SK-N-SH treated with all-trans-retinoic acid at 6 μM for 48 hours (cell line): ENCODE results near the gene FAT1.
A peak's percentile ranks its signal among the peaks of the same experiment; 100 is the strongest.

Source experiments
- ATAC-seq: fragments of 200-7000 bp; cut with Tn5 transposase; 3 replicates; pipeline ENCODE4 v1.9.1; 2020; ENCODE audit warnings: mild to moderate bottlenecking, moderate library complexity
- ARNTL ChIP-seq: fragments of 450-650 bp; formaldehyde crosslinking; IDR thresholded peaks from 2 replicates; pipeline ENCODE4 v1.5.0; 2020; ENCODE audit warnings: low read depth, mild to moderate bottlenecking, moderate library complexity, borderline replicate concordance
- CSDC2 ChIP-seq: fragments of 250-450 bp; sonication (Bioruptor Pico); IDR thresholded peaks from 2 replicates; pipeline ENCODE4 v1.5.0; 2020; ENCODE audit warnings: mild to moderate bottlenecking, moderate library complexity
- ESRRG ChIP-seq: fragments of 250-450 bp; sonication (Bioruptor Pico); IDR thresholded peaks from 2 replicates; pipeline ENCODE4 v1.6.1; 2021; ENCODE audit warnings: mild to moderate bottlenecking
- GLIS3 ChIP-seq: fragments of 250-450 bp; sonication (Bioruptor Pico); IDR thresholded peaks from 2 replicates; pipeline ENCODE4 v1.5.0; 2020; ENCODE audit warnings: mild to moderate bottlenecking, moderate library complexity
- ISL1 ChIP-seq: fragments of 250-450 bp; sonication (Bioruptor Pico); IDR thresholded peaks from 2 replicates; pipeline ENCODE4 v2.1.2; 2022; ENCODE audit warnings: mild to moderate bottlenecking, moderate library complexity
- OSR1 ChIP-seq: fragments of 250-450 bp; sonication (Bioruptor Pico); IDR thresholded peaks from 2 replicates; pipeline ENCODE4 v1.8.0; 2022; ENCODE audit warnings: moderate library complexity, mild to moderate bottlenecking, inconsistent platforms
- PPARA ChIP-seq: fragments of 250-450 bp; sonication (Bioruptor Pico); IDR thresholded peaks from 2 replicates; pipeline ENCODE4 v1.5.0; 2020; ENCODE audit warnings: mild to moderate bottlenecking, borderline replicate concordance
- RARB ChIP-seq: fragments of 250-450 bp; sonication (Bioruptor Pico); IDR thresholded peaks from 2 replicates; pipeline ENCODE4 v1.8.0; 2021; ENCODE audit warnings: mild to moderate bottlenecking, moderate library complexity
- SNAI2 ChIP-seq: fragments of 250-450 bp; sonication (Bioruptor Pico); IDR thresholded peaks from 2 replicates; pipeline ENCODE4 v1.5.0; 2020; ENCODE audit warnings: mild to moderate bottlenecking, moderate library complexity
- TCF4 ChIP-seq: fragments of 250-450 bp; sonication (Bioruptor Pico); IDR thresholded peaks from 2 replicates; pipeline ENCODE4 v1.8.0; 2021; ENCODE audit warnings: mild to moderate bottlenecking, moderate library complexity, borderline replicate concordance
- TOX ChIP-seq: fragments of 250-450 bp; sonication (Bioruptor Pico); IDR thresholded peaks from 2 replicates; pipeline ENCODE4 v1.8.0; 2021; ENCODE audit warnings: mild to moderate bottlenecking, moderate library complexity, borderline replicate concordance
- TSHZ2 ChIP-seq: fragments of 250-450 bp; sonication (Bioruptor Pico); IDR thresholded peaks from 2 replicates; pipeline ENCODE4 v1.5.0; 2020; ENCODE audit warnings: mild to moderate bottlenecking, moderate library complexity
- ZC3H10 ChIP-seq: fragments of 250-450 bp; sonication (Bioruptor Pico); IDR thresholded peaks from 2 replicates; pipeline ENCODE4 v1.5.1; 2021; ENCODE audit warnings: mild to moderate bottlenecking, moderate library complexity
- ZFP3 ChIP-seq: fragments of 250-450 bp; sonication (Bioruptor Pico); IDR thresholded peaks from 2 replicates; pipeline ENCODE4 v1.5.0; 2020; ENCODE audit warnings: mild to moderate bottlenecking, moderate library complexity
- ZFP30 ChIP-seq: fragments of 450-650 bp; formaldehyde crosslinking; IDR thresholded peaks from 2 replicates; pipeline ENCODE4 v1.5.0; 2022; ENCODE audit warnings: mild to moderate bottlenecking, moderate library complexity
- ZNF70 ChIP-seq: fragments of 450-650 bp; formaldehyde crosslinking; IDR thresholded peaks from 2 replicates; pipeline ENCODE4 v1.5.0; 2020; ENCODE audit warnings: mild to moderate bottlenecking, moderate library complexity
- ZNF8 ChIP-seq: fragments of 450-650 bp; formaldehyde crosslinking; IDR thresholded peaks from 2 replicates; pipeline ENCODE4 v1.5.0; 2020; ENCODE audit warnings: mild to moderate bottlenecking, moderate library complexity
- TF ChIP-seq, protein P1 (sequence below): fragments of 250-450 bp; sonication (Bioruptor Pico); IDR thresholded peaks from 2 replicates; pipeline ENCODE4 v1.5.1; 2020; ENCODE audit warnings: low read depth, mild to moderate bottlenecking, moderate library complexity
- TF ChIP-seq, protein P2 (sequence below): fragments of 250-450 bp; sonication (Bioruptor Pico); IDR thresholded peaks from 2 replicates; pipeline ENCODE4 v1.8.0; 2021; ENCODE audit warnings: low read depth, mild to moderate bottlenecking, moderate library complexity, borderline replicate concordance

The FAT1 gene

GRCh38 chr4:186581421-186581820 lies 142.2 kb downstream of the FAT1 start:
- no peak for ATAC-seq

DNA sequence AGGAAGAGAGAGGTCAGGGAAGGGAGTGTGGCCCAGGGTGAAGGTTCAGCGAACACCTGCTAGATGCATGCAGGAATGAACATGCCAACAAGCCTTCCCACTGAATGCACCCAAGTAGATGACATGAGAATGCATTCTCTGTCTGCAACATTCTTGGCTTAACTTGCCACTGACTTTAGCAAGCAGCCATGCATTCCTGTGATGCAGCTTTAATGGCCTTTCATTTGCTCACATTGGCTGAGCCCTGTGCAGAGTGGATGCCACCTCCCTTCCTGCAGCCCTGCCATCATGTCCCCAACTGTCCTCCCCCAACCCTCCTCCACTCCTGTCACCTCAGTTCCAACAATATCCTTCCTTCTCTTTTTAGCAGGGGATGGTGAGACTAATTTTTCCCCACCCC lies 143.0 kb downstream of the FAT1 start:
- TF ChIP-seq ZC3H10 (CRISPR knock-in tag) (no peak), CSDC2 (CRISPR knock-in tag) (no peak), TSHZ2 (CRISPR knock-in tag) (no peak), ESRRG (no peak), ZFP3 (CRISPR knock-in tag) (no peak), SNAI2 (CRISPR knock-in tag) (no peak), OSR1 (no peak), GLIS3 (CRISPR knock-in tag) (no peak), RARB (CRISPR knock-in tag) (no peak), ZNF70 (CRISPR knock-in tag) (no peak), ZFP30 (no peak), ISL1 (CRISPR knock-in tag) (no peak), TOX (no peak), ARNTL (CRISPR knock-in tag) (no peak)
- TF ChIP-seq, protein P1, sequence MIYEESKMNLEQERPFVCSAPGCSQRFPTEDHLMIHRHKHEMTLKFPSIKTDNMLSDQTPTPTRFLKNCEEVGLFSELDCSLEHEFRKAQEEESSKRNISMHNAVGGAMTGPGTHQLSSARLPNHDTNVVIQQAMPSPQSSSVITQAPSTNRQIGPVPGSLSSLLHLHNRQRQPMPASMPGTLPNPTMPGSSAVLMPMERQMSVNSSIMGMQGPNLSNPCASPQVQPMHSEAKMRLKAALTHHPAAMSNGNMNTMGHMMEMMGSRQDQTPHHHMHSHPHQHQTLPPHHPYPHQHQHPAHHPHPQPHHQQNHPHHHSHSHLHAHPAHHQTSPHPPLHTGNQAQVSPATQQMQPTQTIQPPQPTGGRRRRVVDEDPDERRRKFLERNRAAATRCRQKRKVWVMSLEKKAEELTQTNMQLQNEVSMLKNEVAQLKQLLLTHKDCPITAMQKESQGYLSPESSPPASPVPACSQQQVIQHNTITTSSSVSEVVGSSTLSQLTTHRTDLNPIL (CRISPR knock-in tag), result no peak
- TF ChIP-seq, all 23 proteins: peak for 0
- no peak for ATAC-seq

More at GRCh38 chr4:186581421-186581820, 142.2 kb downstream of the FAT1 start:
- no peak for TF ChIP-seq OSR1

GRCh38 chr4:186570193-186570996 lies 153.3 kb downstream of the FAT1 start:
- no peak for TF ChIP-seq ZNF8 (CRISPR knock-in tag)
- TF ChIP-seq RARB (CRISPR knock-in tag), result no peak
- no peak for TF ChIP-seq TCF4 (CRISPR knock-in tag)
- TF ChIP-seq GLIS3 (CRISPR knock-in tag), result no peak
- no peak for TF ChIP-seq CSDC2 (CRISPR knock-in tag)
- no peak for TF ChIP-seq PPARA (CRISPR knock-in tag)
- TF ChIP-seq ISL1 (CRISPR knock-in tag), result no peak
- TF ChIP-seq, protein P1 (CRISPR knock-in tag), result no peak
- no peak for TF ChIP-seq ZFP30
- no peak for TF ChIP-seq TOX
- TF ChIP-seq, protein P2, sequence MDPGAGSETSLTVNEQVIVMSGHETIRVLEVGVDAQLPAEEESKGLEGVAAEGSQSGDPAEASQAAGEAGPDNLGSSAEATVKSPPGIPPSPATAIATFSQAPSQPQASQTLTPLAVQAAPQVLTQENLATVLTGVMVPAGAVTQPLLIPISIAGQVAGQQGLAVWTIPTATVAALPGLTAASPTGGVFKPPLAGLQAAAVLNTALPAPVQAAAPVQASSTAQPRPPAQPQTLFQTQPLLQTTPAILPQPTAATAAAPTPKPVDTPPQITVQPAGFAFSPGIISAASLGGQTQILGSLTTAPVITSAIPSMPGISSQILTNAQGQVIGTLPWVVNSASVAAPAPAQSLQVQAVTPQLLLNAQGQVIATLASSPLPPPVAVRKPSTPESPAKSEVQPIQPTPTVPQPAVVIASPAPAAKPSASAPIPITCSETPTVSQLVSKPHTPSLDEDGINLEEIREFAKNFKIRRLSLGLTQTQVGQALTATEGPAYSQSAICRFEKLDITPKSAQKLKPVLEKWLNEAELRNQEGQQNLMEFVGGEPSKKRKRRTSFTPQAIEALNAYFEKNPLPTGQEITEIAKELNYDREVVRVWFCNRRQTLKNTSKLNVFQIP (CRISPR knock-in tag), result no peak
- TF ChIP-seq ZC3H10 (CRISPR knock-in tag), result no peak
- TF ChIP-seq SNAI2 (CRISPR knock-in tag), result no peak
- TF ChIP-seq ZNF70 (CRISPR knock-in tag), result no peak
- no peak for TF ChIP-seq TSHZ2 (CRISPR knock-in tag)
- no peak for TF ChIP-seq OSR1
- peak; percentile 61 for ATAC-seq
